ENCODE data around the gene SYNGR4. TPM values are rescaled to one million over a fixed set of nuclear protein-coding genes. Genes with fewer than 3 reads are reported as not detected.

Gene SYNGR4
- total and polyA plus RNA-seq, 2 donors (not counting 1 experiment from before 2014, with no cell fraction given): not detected

DNA sequence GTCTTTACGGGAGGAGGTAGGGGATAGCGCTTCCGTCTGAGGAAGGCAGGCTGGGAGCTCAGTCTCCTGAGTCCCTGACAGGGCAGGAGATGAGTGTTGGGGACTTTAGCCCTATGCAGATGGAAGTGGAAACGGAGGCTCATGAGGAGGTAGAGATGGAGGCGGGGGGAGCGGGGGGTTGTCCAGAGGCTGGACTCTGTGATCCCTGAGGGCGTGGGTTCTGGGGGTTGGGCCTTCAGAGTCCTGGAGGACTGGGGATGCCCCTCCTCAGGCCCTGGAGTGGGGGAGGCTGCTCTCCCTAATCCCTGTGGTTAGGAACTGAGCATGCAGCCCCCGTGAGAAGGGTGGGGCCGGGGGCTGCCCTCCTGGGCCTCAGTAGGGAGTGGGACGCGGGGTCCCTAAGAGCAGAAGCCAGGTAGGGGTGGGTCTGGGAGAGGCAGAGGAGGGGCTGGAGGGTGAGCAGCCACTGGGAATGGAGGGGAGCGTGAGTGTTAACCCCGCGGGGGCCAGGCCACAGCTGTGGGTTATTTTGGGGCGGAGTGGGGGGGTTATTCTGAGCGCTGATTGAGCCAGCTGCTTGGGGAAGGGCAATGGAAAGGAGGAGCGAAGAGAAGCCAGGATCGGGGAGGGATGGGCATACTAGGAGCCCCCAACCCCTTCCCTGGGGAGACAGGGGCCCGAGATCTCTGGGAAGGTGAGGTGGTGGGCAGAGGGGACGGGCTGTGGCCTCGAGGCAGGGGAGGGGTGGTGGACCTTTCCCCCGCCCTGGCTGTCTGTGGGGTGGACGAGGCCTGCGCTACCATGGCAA is 32.1 kb downstream of the SYNGR4 start:
- no peak for DNase-seq
- H3K4me1 ChIP-seq (ENCODE audit: control insufficient read depth in 2 of 2, insufficient read depth in 2 of 2, low read length in 2 of 2): peaks cover 51 to 52% of the 10 kb centered on the region in 2 donors
- no peaks in the 10 kb centered on the region for H4K20me1 ChIP-seq (ENCODE audit: control insufficient read depth, insufficient read depth, low read length, poor library complexity, severe bottlenecking)
- H2AFZ ChIP-seq (ENCODE audit: insufficient read depth, low read depth, low read length, poor library complexity, severe bottlenecking): no peak overlapping the region
- no peaks in the 10 kb centered on the region for H3K36me3 ChIP-seq (replicated peaks in 1 of 2; ENCODE audit: control extremely low read depth in 1 of 2, control insufficient read depth in 1 of 2, extremely low read depth in 1 of 2, insufficient read depth in 2 of 2, low read length in 1 of 2)
- Mint-ChIP-seq H3K9me3 (ENCODE audit: insufficient read depth) (no peaks in the 10 kb centered on the region), H3K27ac (no peak overlapping the region), H3K4me1 (peaks cover 43% of the 10 kb centered on the region), H3K27me3 (peaks cover 33% of the 10 kb centered on the region), H3K4me3 (no peak overlapping the region)
- POLR2A ChIA-PET: interaction anchor here (0.6 to 0.7 kb wide), 3 partner anchors 23 to 63 kb away, joined by 3 to 6 read pairs (median 4); no protein-coding TSS in a partner anchor
- H3K27me3 ChIP-seq (replicated peaks in 1 of 4; ENCODE audit: control extremely low read depth in 1 of 4, control insufficient read depth in 3 of 4, insufficient read depth in 4 of 4, low read length in 3 of 4): peaks cover 0 to 56% (median 33%) of the 10 kb centered on the region in 4 experiments
- no peak for TF ChIP-seq CTCF (IDR thresholded peaks at IDR 0.05)
- TF ChIP-seq EZH2 (IDR thresholded peaks at IDR 0.05; ENCODE audit: borderline replicate concordance, insufficient read depth, low read depth, low read length, poor library complexity, severe bottlenecking): no peak
- peaks cover 13% of the 10 kb centered on the region for H3K79me2 ChIP-seq (ENCODE audit: control insufficient read depth, insufficient read depth, low read length)
- intact Hi-C loops (cut with micrococcal nuclease): loop anchor here (10.0 kb wide), 1 partner anchor 99 kb away; no protein-coding TSS in a partner anchor
- CTCF ChIA-PET: interaction anchor here (0.8 to 1.0 kb wide), 2 partner anchors 45 to 188 kb away, joined by 3 to 7 read pairs; no protein-coding TSS in a partner anchor
- WGBS (ENCODE audit: insufficient coverage): 51% methylated on average over 21 of the region's 24 CpGs
- H3K4me2 ChIP-seq (replicated peaks; ENCODE audit: low read depth, low read length, poor library complexity, severe bottlenecking): no peak overlapping the region
- no peak overlapping the region for H3K4me3 ChIP-seq (ENCODE audit: control extremely low read depth in 1 of 5, extremely low read depth in 1 of 5, insufficient read depth in 1 of 5, low read depth in 2 of 5, low read length in 4 of 5)
- no peak overlapping the region for H3K9ac ChIP-seq (ENCODE audit: low read length)
- H3K27ac ChIP-seq (ENCODE audit: low read length in 2 of 2): no peak overlapping the region
- peaks cover 0 to 34% (median 0%) of the 10 kb centered on the region in 3 donors for H3K9me3 ChIP-seq (ENCODE audit: control extremely low read depth in 1 of 3, control insufficient read depth in 2 of 3, insufficient read depth in 1 of 3, low read length in 2 of 3)
- ATAC-seq (ENCODE audit: low read depth): no peak

GRCh38 chr19:48396824-48397176 is 32.6 kb downstream of the SYNGR4 start:
- Histone ChIP-seq H3K4me2 (replicated peaks; ENCODE audit: low read depth, low read length, poor library complexity, severe bottlenecking) (no peak overlapping the region), H4K20me1 (ENCODE audit: control insufficient read depth, insufficient read depth, low read length, poor library complexity, severe bottlenecking) (no peaks in the 10 kb centered on the region), H2AFZ (ENCODE audit: insufficient read depth, low read depth, low read length, poor library complexity, severe bottlenecking) (no peak overlapping the region), H3K27me3 (replicated peaks in 1 of 4; ENCODE audit: control extremely low read depth in 1 of 4, control insufficient read depth in 3 of 4, insufficient read depth in 4 of 4, low read length in 3 of 4) (peaks cover 0 to 56% (median 33%) of the 10 kb centered on the region in 4 experiments), H3K36me3 (replicated peaks in 1 of 2; ENCODE audit: control extremely low read depth in 1 of 2, control insufficient read depth in 1 of 2, extremely low read depth in 1 of 2, insufficient read depth in 2 of 2, low read length in 1 of 2) (no peaks in the 10 kb centered on the region), H3K9me3 (ENCODE audit: control extremely low read depth in 1 of 3, control insufficient read depth in 2 of 3, insufficient read depth in 1 of 3, low read length in 2 of 3) (peaks cover 0 to 34% (median 0%) of the 10 kb centered on the region in 3 donors), H3K79me2 (ENCODE audit: control insufficient read depth, insufficient read depth, low read length) (peaks cover 11% of the 10 kb centered on the region), H3K4me1 (ENCODE audit: control insufficient read depth in 2 of 2, insufficient read depth in 2 of 2, low read length in 2 of 2) (peaks cover 48% of the 10 kb centered on the region in 2 donors), H3K4me3 (ENCODE audit: control extremely low read depth in 1 of 5, extremely low read depth in 1 of 5, insufficient read depth in 1 of 5, low read depth in 2 of 5, low read length in 4 of 5) (no peak overlapping the region), H3K27ac (ENCODE audit: low read length in 2 of 2) (no peak overlapping the region), H3K9ac (ENCODE audit: low read length) (no peak overlapping the region)
- ChIA-PET POLR2A (no interaction called here), CTCF (no interaction called here)
- H3K9me3 Mint-ChIP-seq (ENCODE audit: insufficient read depth): no peaks in the 10 kb centered on the region
- no peak overlapping the region for H3K4me3 Mint-ChIP-seq
- intact Hi-C loops (cut with micrococcal nuclease): loop anchor here (10.0 kb wide), 1 partner anchor 98 kb away; no protein-coding TSS in a partner anchor
- H3K27ac Mint-ChIP-seq: no peak overlapping the region
- TF ChIP-seq EZH2 (IDR thresholded peaks at IDR 0.05; ENCODE audit: borderline replicate concordance, insufficient read depth, low read depth, low read length, poor library complexity, severe bottlenecking) (no peak), CTCF (IDR thresholded peaks at IDR 0.05) (no peak)
- DNase-seq (no peak), ATAC-seq (ENCODE audit: low read depth) (no peak)
- peaks cover 40% of the 10 kb centered on the region for H3K4me1 Mint-ChIP-seq
- H3K27me3 Mint-ChIP-seq: peaks cover 33% of the 10 kb centered on the region
- WGBS (ENCODE audit: insufficient coverage): 44% methylated on average over 2 of the region's 2 CpGs
